MM.1S (cell line): Measurements from ENCODE around the gene DDX23.

Experiments
- DNase-seq: peaks from one replicate; pipeline ENCODE4 v3.0.0-alpha.2; 2015
- H2AFZ ChIP-seq: fragments of 300-600 bp; sonication (generic); 2 replicates; pipeline ENCODE4 v1.6.0; 2016; ENCODE audit warnings: antibody characterized with exemption, low read length
- H3F3A ChIP-seq: fragments of 300-600 bp; sonication (generic); 2 replicates; pipeline ENCODE4 v1.6.1; 2016; ENCODE audit warnings: mild to moderate bottlenecking, antibody characterized with exemption, low read length, moderate library complexity, mixed read lengths; ENCODE audit not compliant: insufficient read depth
- H3K27ac ChIP-seq: fragments of 300-600 bp; sonication (generic); 2 replicates; pipeline ENCODE4 v1.5.1; 2016; ENCODE audit warnings: mild to moderate bottlenecking, low read length
- H3K27me3 ChIP-seq: fragments of 300-600 bp; sonication (generic); replicated peaks from 2 replicates; pipeline ENCODE4 v1.6.0; 2016; ENCODE audit warnings: low read length; ENCODE audit not compliant: insufficient read depth
- H3K36me3 ChIP-seq: fragments of 300-600 bp; sonication (generic); replicated peaks from 2 replicates; pipeline ENCODE4 v1.6.1; 2016; ENCODE audit warnings: mild to moderate bottlenecking, low read length, mixed read lengths; ENCODE audit not compliant: insufficient read depth
- H3K4me1 ChIP-seq: fragments of 300-600 bp; sonication (generic); 2 replicates; pipeline ENCODE4 v1.6.1; 2016; ENCODE audit warnings: low read length, mixed read lengths
- H3K4me2 ChIP-seq: fragments of 300-600 bp; sonication (generic); 2 replicates; pipeline ENCODE4 v1.6.0; 2016; ENCODE audit warnings: low read depth, low read length
- H3K4me3 ChIP-seq: fragments of 300-600 bp; sonication (generic); 2 replicates; pipeline ENCODE4 v1.5.1; 2016; ENCODE audit warnings: low read length, mixed read lengths
- H3K79me2 ChIP-seq: fragments of 300-600 bp; sonication (generic); 2 replicates; pipeline ENCODE4 v1.6.1; 2016; ENCODE audit warnings: mixed run types, low read length, mixed read lengths
- H3K9ac ChIP-seq: fragments of 300-600 bp; sonication (generic); 2 replicates; pipeline ENCODE4 v1.6.1; 2016; ENCODE audit warnings: low read length, mixed read lengths
- H3K9me2 ChIP-seq: fragments of 300-600 bp; sonication (generic); replicated peaks from 2 replicates; pipeline ENCODE4 v1.6.1; 2016; ENCODE audit warnings: mild to moderate bottlenecking, low read length, mixed read lengths; ENCODE audit not compliant: insufficient read depth
- H3K9me3 ChIP-seq: fragments of 300-600 bp; sonication (generic); replicated peaks from 2 replicates; pipeline ENCODE4 v1.6.1; 2016; ENCODE audit warnings: mild to moderate bottlenecking, low read length, mixed read lengths; ENCODE audit not compliant: insufficient read depth
- H4K20me1 ChIP-seq: fragments of 300-600 bp; sonication (generic); 2 replicates; pipeline ENCODE4 v1.6.1; 2016; ENCODE audit warnings: mild to moderate bottlenecking, low read length, moderate library complexity, mixed read lengths; ENCODE audit not compliant: insufficient read depth
- CTCF ChIP-seq: fragments of 300-600 bp; sonication (generic); IDR thresholded peaks from 2 replicates; pipeline ENCODE4 v1.5.1; 2016; ENCODE audit warnings: antibody characterized with exemption, low read length, mixed read lengths
- EZH2 ChIP-seq: fragments of 300-600 bp; sonication (generic); optimal IDR thresholded peaks from 2 replicates; pipeline ENCODE3; 2017; ENCODE audit warnings: low read depth, mild to moderate bottlenecking, antibody characterized with exemption, low read length, mixed read lengths
- EZH2phosphoT487 ChIP-seq: fragments of 300-600 bp; sonication (generic); IDR thresholded peaks from 2 replicates; pipeline ENCODE4 v1.6.1; 2018; ENCODE audit warnings: antibody characterized with exemption, low read length

DDX23 gene

GRCh38 chr12:48832321-48833060 lies 19.5 kb downstream of the DDX23 start:
- H3K36me3 ChIP-seq: peaks cover 15% of the 10 kb centered on the region
- TF ChIP-seq CTCF (no peak), EZH2phosphoT487 (no peak), EZH2 (no peak)
- H2AFZ ChIP-seq: no peak overlapping the region
- no peaks in the 10 kb centered on the region for H3K27me3 ChIP-seq
- no peak for DNase-seq
- no peaks in the 10 kb centered on the region for H3K9me3 ChIP-seq
- H3K79me2 ChIP-seq: no peaks in the 10 kb centered on the region
- H3K27ac ChIP-seq: no peak overlapping the region
- H3K4me3 ChIP-seq: no peak overlapping the region
- no peaks in the 10 kb centered on the region for H3K9me2 ChIP-seq
- H3K9ac ChIP-seq: no peak overlapping the region
- H3K4me2 ChIP-seq: no peak overlapping the region
- no peaks in the 10 kb centered on the region for H3F3A ChIP-seq
- H4K20me1 ChIP-seq: no peaks in the 10 kb centered on the region
- H3K4me1 ChIP-seq: no peaks in the 10 kb centered on the region

GRCh38 chr12:48831257-48831656 lies 20.7 kb downstream of the DDX23 start:
- H3K79me2 ChIP-seq: no peaks in the 10 kb centered on the region
- H3K27ac ChIP-seq: no peak overlapping the region
- no peaks in the 10 kb centered on the region for H3K9me3 ChIP-seq
- no peaks in the 10 kb centered on the region for H3F3A ChIP-seq
- TF ChIP-seq EZH2phosphoT487: no peak
- no peak for TF ChIP-seq CTCF
- TF ChIP-seq EZH2: no peak
- no peak for DNase-seq
- no peak overlapping the region for H3K4me2 ChIP-seq
- no peak overlapping the region for H2AFZ ChIP-seq
- no peaks in the 10 kb centered on the region for H3K4me1 ChIP-seq
- peaks cover 13% of the 10 kb centered on the region for H3K36me3 ChIP-seq
- H4K20me1 ChIP-seq: no peaks in the 10 kb centered on the region
- H3K4me3 ChIP-seq: no peak overlapping the region
- no peaks in the 10 kb centered on the region for H3K9me2 ChIP-seq
- H3K9ac ChIP-seq: no peak overlapping the region
- H3K27me3 ChIP-seq: no peaks in the 10 kb centered on the region

- H3K4me2 ChIP-seq: no peak overlapping the region
- no peak overlapping the region for H3K4me3 ChIP-seq
- H3K9me3 ChIP-seq: no peaks in the 10 kb centered on the region
- H2AFZ ChIP-seq: no peak overlapping the region
- no peak overlapping the region for H3K9ac ChIP-seq
- DNase-seq: no peak
- no peaks in the 10 kb centered on the region for H3K27me3 ChIP-seq
- peaks cover 13% of the 10 kb centered on the region for H3K36me3 ChIP-seq
- no peaks in the 10 kb centered on the region for H4K20me1 ChIP-seq
- peaks cover 5% of the 10 kb centered on the region for H3K4me1 ChIP-seq
- TF ChIP-seq EZH2phosphoT487 (no peak), EZH2 (no peak), CTCF (no peak)
- H3F3A ChIP-seq: peaks cover under 1% of the 10 kb centered on the region; the same call in 1 of the 2 replicates
- no peaks in the 10 kb centered on the region for H3K79me2 ChIP-seq
- H3K27ac ChIP-seq: no peak overlapping the region
- H3K9me2 ChIP-seq: no peaks in the 10 kb centered on the region
These were observed 23.0 kb downstream of the DDX23 start for GRCh38 chr12:48828841-48829575.
